Left hindlimb (tissue), 1 donor: ENCODE data around the gene RABGAP1L.
"Not testable (repeated sequence)": the region's sequence is repeated elsewhere in the genome, so short reads cannot be mapped to it uniquely, and the experiment has no call there.

Source experiments
- DNase-seq: peaks from one replicate; pipeline ENCODE4 v3.0.0-alpha.2; 2018

The RABGAP1L gene

GRCh38 chr1:174617905-174618304 lies 458.6 kb downstream of the RABGAP1L start:
- not testable (repeated sequence) for DNase-seq

GRCh38 chr1:174623324-174624035 lies 464.2 kb downstream of the RABGAP1L start:
- no peak for DNase-seq

GRCh38 chr1:174626031-174627025 lies 467.0 kb downstream of the RABGAP1L start:
- DNase-seq: no peak

- no peak for DNase-seq
Measured at GRCh38 chr1:174637487-174637886, 478.2 kb downstream of the RABGAP1L start.

GRCh38 chr1:174639461-174639860 lies 480.1 kb downstream of the RABGAP1L start:
- no peak for DNase-seq

GRCh38 chr1:174640783-174641182 lies 481.5 kb downstream of the RABGAP1L start:
- DNase-seq: no peak

- no peak for DNase-seq
Measured at GRCh38 chr1:174642393-174642792, 483.1 kb downstream of the RABGAP1L start.

- DNase-seq: no peak
Measured at GRCh38 chr1:174643206-174643605, 483.9 kb downstream of the RABGAP1L start.

GRCh38 chr1:174649572-174649971 lies 490.3 kb downstream of the RABGAP1L start:
- not testable (repeated sequence) for DNase-seq

- DNase-seq: no peak
Measured at GRCh38 chr1:174652569-174653280, 493.4 kb downstream of the RABGAP1L start.

GRCh38 chr1:174654560-174654959 lies 495.2 kb downstream of the RABGAP1L start:
- no peak for DNase-seq

GRCh38 chr1:174656409-174657059 lies 497.2 kb downstream of the RABGAP1L start:
- DNase-seq: no peak

- no peak for DNase-seq
Measured at GRCh38 chr1:174657411-174657810, 498.1 kb downstream of the RABGAP1L start.

- no peak for DNase-seq
Measured at GRCh38 chr1:174657893-174658292, 498.6 kb downstream of the RABGAP1L start.

- no peak for DNase-seq
Measured at GRCh38 chr1:174659823-174660222, 500.5 kb downstream of the RABGAP1L start.

- no peak for DNase-seq
Measured at GRCh38 chr1:174660476-174660875, 501.2 kb downstream of the RABGAP1L start.

GRCh38 chr1:174663358-174663757 lies 504.0 kb downstream of the RABGAP1L start:
- DNase-seq: no peak

GRCh38 chr1:174666248-174666647 lies 506.9 kb downstream of the RABGAP1L start:
- DNase-seq: no peak

- no peak for DNase-seq
Measured at GRCh38 chr1:174671826-174672225, 512.5 kb downstream of the RABGAP1L start.

- no peak for DNase-seq
Measured at GRCh38 chr1:174676856-174677255, 517.5 kb downstream of the RABGAP1L start.

- no peak for DNase-seq
Measured at GRCh38 chr1:174678657-174679056, 519.3 kb downstream of the RABGAP1L start.

GRCh38 chr1:174680101-174680500 lies 520.8 kb downstream of the RABGAP1L start:
- no peak for DNase-seq
